Liver (tissue), 9 donors: ENCODE data around the gene TWF2. TPM values are rescaled to one million over a fixed set of nuclear protein-coding genes. Genes with fewer than 3 reads are reported as not detected.

ENCODE experiments used
- DNase-seq: peaks from one replicate; pipeline ENCODE4 v3.0.0-alpha.2; 2017; ENCODE audit warnings: low spot score
- H3K27ac ChIP-seq, 2 donors: one replicate each; pipeline ENCODE4 v1.7.0; 2013; ENCODE audit warnings: inconsistent platforms in 2 of 2, low read length in 2 of 2, control low read depth in 1 of 2, low read depth in 1 of 2, mild to moderate bottlenecking in 1 of 2
- H3K27me3 ChIP-seq, 4 donors: one replicate each; pipeline versions ENCODE4 v1.6.1 to v1.7.0; 2013; ENCODE audit warnings: low read length in 3 of 4, inconsistent platforms in 1 of 4, mild to moderate bottlenecking in 1 of 4, moderate library complexity in 1 of 4; ENCODE audit not compliant: control insufficient read depth in 4 of 4, insufficient read depth in 4 of 4
- H3K36me3 ChIP-seq, 4 donors: one replicate each; pipeline versions ENCODE4 v1.6.1 to v1.7.0; 2013; ENCODE audit warnings: low read length in 3 of 4, mild to moderate bottlenecking in 3 of 4, low read depth in 1 of 4, moderate library complexity in 1 of 4; ENCODE audit not compliant: control insufficient read depth in 4 of 4, insufficient read depth in 3 of 4
- H3K4me1 ChIP-seq, 4 donors: one replicate each; pipeline versions ENCODE4 v1.6.1 to v1.7.0; 2013; ENCODE audit warnings: low read length in 3 of 4, mild to moderate bottlenecking in 3 of 4, moderate library complexity in 1 of 4; ENCODE audit not compliant: control insufficient read depth in 4 of 4, insufficient read depth in 4 of 4
- H3K4me3 ChIP-seq, 3 donors: one replicate each; pipeline versions ENCODE4 v1.6.1 to v1.7.0; 2013; ENCODE audit warnings: low read length in 3 of 3, control low read depth in 1 of 3, low read depth in 1 of 3, mild to moderate bottlenecking in 1 of 3
- H3K9ac ChIP-seq, 2 donors: one replicate each; pipeline ENCODE4 v1.7.0; 2013; ENCODE audit warnings: low read length in 2 of 2, mild to moderate bottlenecking in 2 of 2, moderate library complexity in 2 of 2, control low read depth in 1 of 2, low read depth in 1 of 2
- H3K9me3 ChIP-seq, 4 donors: one replicate each; pipeline versions ENCODE4 v1.6.1 to v1.7.0; 2013; ENCODE audit warnings: low read length in 3 of 4; ENCODE audit not compliant: control insufficient read depth in 4 of 4
- EGR1 ChIP-seq, 2 donors: IDR thresholded peaks; 2 replicates each; pipeline ENCODE4 v1.6.1; 2016 to 2018; ENCODE audit warnings: antibody characterized with exemption in 2 of 2, low read depth in 2 of 2
- FOXA1 ChIP-seq: IDR thresholded peaks from 2 replicates; pipeline ENCODE4 v1.6.1; 2016; ENCODE audit warnings: antibody characterized with exemption
- FOXA2 ChIP-seq: IDR thresholded peaks from 2 replicates; pipeline ENCODE4 v1.6.1; 2016; ENCODE audit warnings: antibody characterized with exemption
- GABPA ChIP-seq, 2 donors: IDR thresholded peaks in 1 of 2; conservative IDR thresholded peaks in 1 of 2; 2 replicates each; pipeline ENCODE4 v1.6.1; 2016; ENCODE audit warnings: antibody characterized with exemption in 2 of 2, mild to moderate bottlenecking in 1 of 2, moderate library complexity in 1 of 2
- HNF4A ChIP-seq, 2 donors: conservative IDR thresholded peaks; 2 replicates each; pipeline ENCODE4 v1.6.1; 2016; ENCODE audit warnings: antibody characterized with exemption in 2 of 2, mild to moderate bottlenecking in 2 of 2
- HNF4G ChIP-seq: IDR thresholded peaks from 2 replicates; pipeline ENCODE4 v1.6.1; 2016; ENCODE audit warnings: antibody characterized with exemption
- JUND ChIP-seq, 2 donors: IDR thresholded peaks; 2 replicates each; pipeline ENCODE4 v1.6.1; 2016; ENCODE audit warnings: antibody characterized with exemption in 2 of 2
- NR2F2 ChIP-seq: IDR thresholded peaks from 2 replicates; pipeline ENCODE4 v1.6.1; 2016; ENCODE audit warnings: antibody characterized with exemption
- RAD21 ChIP-seq, 2 donors: IDR thresholded peaks; 2 replicates each; pipeline ENCODE4 v1.6.1; 2016; ENCODE audit warnings: antibody characterized with exemption in 2 of 2, mild to moderate bottlenecking in 2 of 2
- RXRA ChIP-seq, 2 donors: IDR thresholded peaks; 2 replicates each; pipeline ENCODE4 v1.6.1; 2017 to 2018; ENCODE audit warnings: antibody characterized with exemption in 2 of 2, mild to moderate bottlenecking in 1 of 2
- SP1 ChIP-seq: IDR thresholded peaks from 2 replicates; pipeline ENCODE4 v1.6.1; 2018; ENCODE audit warnings: antibody characterized with exemption, mild to moderate bottlenecking
- TAF1 ChIP-seq: conservative IDR thresholded peaks from 2 replicates; pipeline ENCODE4 v1.6.1; 2016; ENCODE audit warnings: antibody characterized with exemption, mild to moderate bottlenecking
- YY1 ChIP-seq: IDR thresholded peaks from 2 replicates; pipeline ENCODE4 v1.6.1; 2016; ENCODE audit warnings: antibody characterized with exemption, mild to moderate bottlenecking
- WGBS: extraction: QIAGEN DNeasy Blood & Tissue Kit; methylation state at CpG from one replicate; pipeline ENCODE4 v1.1.7; 2013; 5-methylcytosine and 5-hydroxymethylcytosine counted together
- polyA plus RNA-seq, 2 donors: library from polyadenylated mRNA; stranded (reverse) in 1 of 2; unstranded in 1 of 2; fragments of 200-250 nt in 1 of 2; fragments of >200 nt in 1 of 2; fragmentation: Nextera tagmentation in 1 of 2; extraction: Ambion mirVana in 1 of 2; gene quantifications; one replicate each; pipeline versions ENCODE4 v1.2.1 to v1.2.3, GENCODE V29; 2013 to 2015
- total RNA-seq, 2 donors: library from RNA; depleted of rRNA; stranded (reverse); fragments of >200 nt; gene quantifications; one replicate each; pipeline ENCODE4 v1.2.3, GENCODE V29; 2014
- TF ChIP-seq, protein P1 (sequence below): IDR thresholded peaks from 2 replicates; pipeline ENCODE4 v1.6.1; 2016; ENCODE audit warnings: antibody characterized with exemption
- TF ChIP-seq, protein P2 (sequence below): fragments of 150-350 bp; IDR thresholded peaks from 2 replicates; pipeline ENCODE4 v1.5.1; 2017; ENCODE audit warnings: improper control_type of control experiment, low read depth, low read length; ENCODE audit not compliant: missing input control
- TF ChIP-seq, protein P3 (sequence below): IDR thresholded peaks from 2 replicates; pipeline ENCODE4 v1.6.1; 2016; ENCODE audit warnings: antibody characterized with exemption
- TF ChIP-seq, protein P4 (sequence below): IDR thresholded peaks from 2 replicates; pipeline ENCODE4 v1.6.1; 2016; ENCODE audit warnings: antibody characterized with exemption
- TF ChIP-seq, protein P5 (sequence below): IDR thresholded peaks from 2 replicates; pipeline ENCODE4 v1.6.1; 2016; ENCODE audit warnings: antibody characterized with exemption, mild to moderate bottlenecking
- donor health status: healthy.
- donor health status: healthy.
- donor health status: healthy.
- donor health status: healthy.
- donor health status: healthy.

TWF2 gene
- total and polyA plus RNA-seq, 4 donors: 12.0 to 26.3 (median 17.6) TPM

DNA sequence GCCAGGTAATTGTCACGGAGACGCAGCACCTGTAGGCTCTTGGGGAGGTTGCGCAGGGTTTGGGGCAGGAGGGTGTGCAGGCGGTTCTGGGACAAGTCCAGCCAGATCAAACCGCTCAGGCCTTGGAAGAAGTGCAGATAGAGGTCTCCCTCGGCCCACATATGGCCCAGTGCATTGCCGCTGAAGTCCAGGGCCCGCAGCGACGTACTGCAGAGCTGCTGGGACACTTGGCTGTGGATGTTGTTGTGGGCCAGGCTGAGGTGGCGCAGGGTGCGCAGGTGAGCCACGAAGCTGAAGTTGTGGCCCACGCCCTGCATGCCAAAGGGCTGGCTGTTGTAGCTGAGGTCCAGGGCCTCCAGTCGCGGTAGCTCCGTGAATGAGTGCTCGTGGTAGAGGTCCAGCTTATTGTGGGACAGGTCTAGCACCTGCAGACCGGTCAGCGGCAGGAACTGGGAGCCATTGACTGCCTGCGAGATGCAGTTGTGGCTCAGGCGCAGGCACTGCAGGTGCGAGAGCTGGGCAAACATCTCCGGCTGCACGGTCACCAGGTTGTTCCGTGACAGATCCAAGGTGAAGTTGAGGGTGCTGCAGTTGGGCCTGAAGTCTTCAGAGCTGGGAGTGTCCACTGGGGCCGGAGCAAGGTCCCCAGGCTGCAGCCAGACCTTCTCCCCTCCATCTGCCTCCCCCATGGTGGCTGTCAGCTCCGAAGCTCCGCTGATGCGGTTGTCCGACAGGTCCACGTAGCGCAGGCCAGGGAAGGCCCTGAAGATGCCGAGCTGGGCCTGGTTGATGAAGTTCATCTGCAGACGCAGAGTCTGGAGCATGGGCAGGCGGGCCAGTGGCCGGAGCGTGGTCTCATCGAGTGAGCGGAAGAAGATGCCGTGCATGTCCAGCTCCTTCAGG lies 16.4 kb downstream of the TWF2 start:
- TF ChIP-seq EGR1 (IDR thresholded peaks at IDR 0.05; ENCODE audit: low read depth in 2 of 2) (no peak), RAD21 (IDR thresholded peaks at IDR 0.05) (no peak), FOXA2 (no peak), RXRA (IDR thresholded peaks at IDR 0.05) (no peak), TAF1 (no peak), HNF4G (no peak), SP1 (no peak), YY1 (no peak), HNF4A (conservative IDR thresholded peaks at IDR 0.05) (no peak), GABPA (IDR thresholded peaks at IDR 0.05 in 1 of 2, conservative IDR thresholded peaks at IDR 0.05 in 1 of 2) (no peak), NR2F2 (no peak), FOXA1 (no peak), JUND (IDR thresholded peaks at IDR 0.05) (no peak)
- TF ChIP-seq, protein P1, sequence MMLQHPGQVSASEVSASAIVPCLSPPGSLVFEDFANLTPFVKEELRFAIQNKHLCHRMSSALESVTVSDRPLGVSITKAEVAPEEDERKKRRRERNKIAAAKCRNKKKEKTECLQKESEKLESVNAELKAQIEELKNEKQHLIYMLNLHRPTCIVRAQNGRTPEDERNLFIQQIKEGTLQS: no peak
- TF ChIP-seq, protein P2, sequence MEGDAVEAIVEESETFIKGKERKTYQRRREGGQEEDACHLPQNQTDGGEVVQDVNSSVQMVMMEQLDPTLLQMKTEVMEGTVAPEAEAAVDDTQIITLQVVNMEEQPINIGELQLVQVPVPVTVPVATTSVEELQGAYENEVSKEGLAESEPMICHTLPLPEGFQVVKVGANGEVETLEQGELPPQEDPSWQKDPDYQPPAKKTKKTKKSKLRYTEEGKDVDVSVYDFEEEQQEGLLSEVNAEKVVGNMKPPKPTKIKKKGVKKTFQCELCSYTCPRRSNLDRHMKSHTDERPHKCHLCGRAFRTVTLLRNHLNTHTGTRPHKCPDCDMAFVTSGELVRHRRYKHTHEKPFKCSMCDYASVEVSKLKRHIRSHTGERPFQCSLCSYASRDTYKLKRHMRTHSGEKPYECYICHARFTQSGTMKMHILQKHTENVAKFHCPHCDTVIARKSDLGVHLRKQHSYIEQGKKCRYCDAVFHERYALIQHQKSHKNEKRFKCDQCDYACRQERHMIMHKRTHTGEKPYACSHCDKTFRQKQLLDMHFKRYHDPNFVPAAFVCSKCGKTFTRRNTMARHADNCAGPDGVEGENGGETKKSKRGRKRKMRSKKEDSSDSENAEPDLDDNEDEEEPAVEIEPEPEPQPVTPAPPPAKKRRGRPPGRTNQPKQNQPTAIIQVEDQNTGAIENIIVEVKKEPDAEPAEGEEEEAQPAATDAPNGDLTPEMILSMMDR: no peak
- TF ChIP-seq, protein P3, sequence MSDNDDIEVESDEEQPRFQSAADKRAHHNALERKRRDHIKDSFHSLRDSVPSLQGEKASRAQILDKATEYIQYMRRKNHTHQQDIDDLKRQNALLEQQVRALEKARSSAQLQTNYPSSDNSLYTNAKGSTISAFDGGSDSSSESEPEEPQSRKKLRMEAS: no peak
- TF ChIP-seq, protein P4, sequence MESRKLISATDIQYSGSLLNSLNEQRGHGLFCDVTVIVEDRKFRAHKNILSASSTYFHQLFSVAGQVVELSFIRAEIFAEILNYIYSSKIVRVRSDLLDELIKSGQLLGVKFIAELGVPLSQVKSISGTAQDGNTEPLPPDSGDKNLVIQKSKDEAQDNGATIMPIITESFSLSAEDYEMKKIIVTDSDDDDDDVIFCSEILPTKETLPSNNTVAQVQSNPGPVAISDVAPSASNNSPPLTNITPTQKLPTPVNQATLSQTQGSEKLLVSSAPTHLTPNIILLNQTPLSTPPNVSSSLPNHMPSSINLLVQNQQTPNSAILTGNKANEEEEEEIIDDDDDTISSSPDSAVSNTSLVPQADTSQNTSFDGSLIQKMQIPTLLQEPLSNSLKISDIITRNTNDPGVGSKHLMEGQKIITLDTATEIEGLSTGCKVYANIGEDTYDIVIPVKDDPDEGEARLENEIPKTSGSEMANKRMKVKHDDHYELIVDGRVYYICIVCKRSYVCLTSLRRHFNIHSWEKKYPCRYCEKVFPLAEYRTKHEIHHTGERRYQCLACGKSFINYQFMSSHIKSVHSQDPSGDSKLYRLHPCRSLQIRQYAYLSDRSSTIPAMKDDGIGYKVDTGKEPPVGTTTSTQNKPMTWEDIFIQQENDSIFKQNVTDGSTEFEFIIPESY: no peak
- TF ChIP-seq, protein P5, sequence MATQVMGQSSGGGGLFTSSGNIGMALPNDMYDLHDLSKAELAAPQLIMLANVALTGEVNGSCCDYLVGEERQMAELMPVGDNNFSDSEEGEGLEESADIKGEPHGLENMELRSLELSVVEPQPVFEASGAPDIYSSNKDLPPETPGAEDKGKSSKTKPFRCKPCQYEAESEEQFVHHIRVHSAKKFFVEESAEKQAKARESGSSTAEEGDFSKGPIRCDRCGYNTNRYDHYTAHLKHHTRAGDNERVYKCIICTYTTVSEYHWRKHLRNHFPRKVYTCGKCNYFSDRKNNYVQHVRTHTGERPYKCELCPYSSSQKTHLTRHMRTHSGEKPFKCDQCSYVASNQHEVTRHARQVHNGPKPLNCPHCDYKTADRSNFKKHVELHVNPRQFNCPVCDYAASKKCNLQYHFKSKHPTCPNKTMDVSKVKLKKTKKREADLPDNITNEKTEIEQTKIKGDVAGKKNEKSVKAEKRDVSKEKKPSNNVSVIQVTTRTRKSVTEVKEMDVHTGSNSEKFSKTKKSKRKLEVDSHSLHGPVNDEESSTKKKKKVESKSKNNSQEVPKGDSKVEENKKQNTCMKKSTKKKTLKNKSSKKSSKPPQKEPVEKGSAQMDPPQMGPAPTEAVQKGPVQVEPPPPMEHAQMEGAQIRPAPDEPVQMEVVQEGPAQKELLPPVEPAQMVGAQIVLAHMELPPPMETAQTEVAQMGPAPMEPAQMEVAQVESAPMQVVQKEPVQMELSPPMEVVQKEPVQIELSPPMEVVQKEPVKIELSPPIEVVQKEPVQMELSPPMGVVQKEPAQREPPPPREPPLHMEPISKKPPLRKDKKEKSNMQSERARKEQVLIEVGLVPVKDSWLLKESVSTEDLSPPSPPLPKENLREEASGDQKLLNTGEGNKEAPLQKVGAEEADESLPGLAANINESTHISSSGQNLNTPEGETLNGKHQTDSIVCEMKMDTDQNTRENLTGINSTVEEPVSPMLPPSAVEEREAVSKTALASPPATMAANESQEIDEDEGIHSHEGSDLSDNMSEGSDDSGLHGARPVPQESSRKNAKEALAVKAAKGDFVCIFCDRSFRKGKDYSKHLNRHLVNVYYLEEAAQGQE: no peak
- DNase-seq: no peak
- H3K27ac ChIP-seq: no peak overlapping the region
- no peak overlapping the region for H3K4me3 ChIP-seq
- no peak overlapping the region for H3K9ac ChIP-seq
- WGBS: 93% methylated on average over 41 of the region's 41 CpGs
- H3K36me3 ChIP-seq: no peaks in the 10 kb centered on the region
- no peaks in the 10 kb centered on the region for H3K9me3 ChIP-seq
- H3K4me1 ChIP-seq: peaks cover 0 to 7% (median 4%) of the 10 kb centered on the region in 4 donors
- no peaks in the 10 kb centered on the region for H3K27me3 ChIP-seq
